ENCODE data around the gene CEACAM19. TPM values are rescaled to one million over a fixed set of nuclear protein-coding genes. Genes with fewer than 3 reads are reported as not detected.

CEACAM19 gene
- total and polyA plus RNA-seq, 10 of the 15 experiments (the other 5 are each of a cell fraction or from before 2014, with no cell fraction given), result 0.13 to 0.31 (median 0.17) TPM; not detected in 4

GRCh38 chr19:44653977-44654774, 17.1 kb upstream of the CEACAM19 start (continued):
- TF ChIP-seq SUZ12 (IDR thresholded peaks at IDR 0.05; ENCODE audit: unreplicated experiment), result no peak
- TF ChIP-seq MAX (IDR thresholded peaks at IDR 0.05; ENCODE audit: low read depth, low read length), result no peak
- TF ChIP-seq SP1 (IDR thresholded peaks at IDR 0.05; ENCODE audit: low read depth, low read length), result no peak
- TF ChIP-seq PRDM15 (CRISPR knock-in tag; IDR thresholded peaks at IDR 0.05), result no peak
- no peak for TF ChIP-seq ZNF274 (IDR thresholded peaks at IDR 0.05; ENCODE audit: insufficient read depth, insufficient read length)
- TF ChIP-seq IRF5 (IDR thresholded peaks at IDR 0.05; ENCODE audit: borderline replicate concordance), result no peak
- TF ChIP-seq SMC3 (IDR thresholded peaks at IDR 0.05; ENCODE audit: borderline replicate concordance, low read length), result peak; percentile 68; the same call in 1 of the 2 replicates
- no peak for TF ChIP-seq ESRRA (IDR thresholded peaks at IDR 0.05; ENCODE audit: low read length)
- no peak for TF ChIP-seq FOS (IDR thresholded peaks at IDR 0.05; ENCODE audit: borderline replicate concordance, extremely low read depth, insufficient read length)
- no peak for TF ChIP-seq ATF2 (IDR thresholded peaks at IDR 0.05; ENCODE audit: low read length)
- TF ChIP-seq ETV6 (conservative IDR thresholded peaks at IDR 0.05 in 1 of 2, IDR thresholded peaks at IDR 0.05 in 1 of 2; ENCODE audit: borderline replicate concordance in 1 of 2, low read depth in 1 of 2), result no peak
- no peak for TF ChIP-seq ZBTB11 (CRISPR knock-in tag; IDR thresholded peaks at IDR 0.05)
- no peak for TF ChIP-seq NR2C1 (IDR thresholded peaks at IDR 0.05)
- TF ChIP-seq RCOR1 (conservative IDR thresholded peaks at IDR 0.05; ENCODE audit: low read depth, low read length), result no peak
- TF ChIP-seq WRNIP1 (IDR thresholded peaks at IDR 0.05; ENCODE audit: borderline replicate concordance, low read depth, low read length), result no peak
- no peak for TF ChIP-seq ZNF207 (IDR thresholded peaks at IDR 0.05; ENCODE audit: borderline replicate concordance)
- TF ChIP-seq ZBED1 (IDR thresholded peaks at IDR 0.05; ENCODE audit: borderline replicate concordance), result no peak
- TF ChIP-seq CREM (IDR thresholded peaks at IDR 0.05; ENCODE audit: low read depth), result no peak
- no peak for TF ChIP-seq TAF1 (IDR thresholded peaks at IDR 0.05; ENCODE audit: borderline replicate concordance, low read depth, low read length)
- TF ChIP-seq TCF7 (IDR thresholded peaks at IDR 0.05; ENCODE audit: borderline replicate concordance), result no peak
